Neural cell (in vitro differentiated cells): ENCODE data around the gene PTK6.

Source experiments
- CTCF ChIP-seq: fragments of 450-650 bp; IDR thresholded peaks from 2 replicates; pipeline ENCODE4 v1.5.1; 2014; ENCODE audit warnings: antibody characterized with exemption, mild to moderate bottlenecking, moderate library complexity; ENCODE audit not compliant: poor library complexity, severe bottlenecking
- EP300 ChIP-seq: fragments of 450-650 bp; conservative IDR thresholded peaks from 2 replicates; pipeline ENCODE4 v1.6.1; 2014; ENCODE audit warnings: antibody characterized with exemption, mild to moderate bottlenecking, moderate library complexity; ENCODE audit not compliant: poor library complexity, severe bottlenecking
- EZH2 ChIP-seq: fragments of 200-600, 300-800 bp; shearing (Covaris generic), sonication (generic); IDR thresholded peaks from 2 replicates; pipeline ENCODE4 v1.6.1; 2014; ENCODE audit warnings: antibody characterized with exemption, low read length, borderline replicate concordance, mild to moderate bottlenecking; ENCODE audit not compliant: insufficient read depth, poor library complexity, severe bottlenecking
- MXI1 ChIP-seq: fragments of 450-650 bp; conservative IDR thresholded peaks from 2 replicates; pipeline ENCODE4 v1.6.1; 2014; ENCODE audit warnings: antibody characterized with exemption, mild to moderate bottlenecking; ENCODE audit not compliant: poor library complexity, severe bottlenecking
- POLR2AphosphoS5 ChIP-seq: IDR thresholded peaks from 2 replicates; pipeline ENCODE4 v1.6.1; 2012
- REST ChIP-seq: IDR thresholded peaks from 2 replicates; pipeline ENCODE4 v1.6.1; 2012; ENCODE audit warnings: borderline replicate concordance
- SMC3 ChIP-seq: fragments of 450-650 bp; conservative IDR thresholded peaks from 2 replicates; pipeline ENCODE4 v1.6.1; 2014; ENCODE audit warnings: antibody characterized with exemption, mild to moderate bottlenecking, moderate library complexity; ENCODE audit not compliant: poor library complexity
- TAF1 ChIP-seq: IDR thresholded peaks from 2 replicates; pipeline ENCODE4 v1.6.1; 2012; ENCODE audit warnings: low read depth

- no peak for TF ChIP-seq CTCF
- TF ChIP-seq TAF1, result no peak
- no peak for TF ChIP-seq EZH2
- no peak for TF ChIP-seq EP300
- TF ChIP-seq MXI1, result no peak
- no peak for TF ChIP-seq REST
- peak; percentile 10 for TF ChIP-seq POLR2AphosphoS5
- no peak for TF ChIP-seq SMC3
Measured at GRCh38 chr20:63482021-63482587, 55.1 kb downstream of the PTK6 start.
